Measurements from ENCODE around the gene SMYD3.

GRCh38 chr1:245878585-245878984 lies 628.5 kb downstream of the SMYD3 start:
- TF ChIP-seq CTCF (IDR thresholded peaks at IDR 0.05; ENCODE audit: poor library complexity, severe bottlenecking) (no peak), POLR2AphosphoS5 (IDR thresholded peaks at IDR 0.05) (no peak), SMC3 (conservative IDR thresholded peaks at IDR 0.05; ENCODE audit: poor library complexity) (no peak), EP300 (conservative IDR thresholded peaks at IDR 0.05; ENCODE audit: poor library complexity, severe bottlenecking) (no peak), EZH2 (IDR thresholded peaks at IDR 0.05; ENCODE audit: borderline replicate concordance, insufficient read depth, low read length, poor library complexity, severe bottlenecking) (no peak), TAF1 (IDR thresholded peaks at IDR 0.05; ENCODE audit: low read depth) (no peak), RAD21 (conservative IDR thresholded peaks at IDR 0.05) (no peak), MXI1 (conservative IDR thresholded peaks at IDR 0.05; ENCODE audit: poor library complexity, severe bottlenecking) (no peak)
- TF ChIP-seq, protein P1, sequence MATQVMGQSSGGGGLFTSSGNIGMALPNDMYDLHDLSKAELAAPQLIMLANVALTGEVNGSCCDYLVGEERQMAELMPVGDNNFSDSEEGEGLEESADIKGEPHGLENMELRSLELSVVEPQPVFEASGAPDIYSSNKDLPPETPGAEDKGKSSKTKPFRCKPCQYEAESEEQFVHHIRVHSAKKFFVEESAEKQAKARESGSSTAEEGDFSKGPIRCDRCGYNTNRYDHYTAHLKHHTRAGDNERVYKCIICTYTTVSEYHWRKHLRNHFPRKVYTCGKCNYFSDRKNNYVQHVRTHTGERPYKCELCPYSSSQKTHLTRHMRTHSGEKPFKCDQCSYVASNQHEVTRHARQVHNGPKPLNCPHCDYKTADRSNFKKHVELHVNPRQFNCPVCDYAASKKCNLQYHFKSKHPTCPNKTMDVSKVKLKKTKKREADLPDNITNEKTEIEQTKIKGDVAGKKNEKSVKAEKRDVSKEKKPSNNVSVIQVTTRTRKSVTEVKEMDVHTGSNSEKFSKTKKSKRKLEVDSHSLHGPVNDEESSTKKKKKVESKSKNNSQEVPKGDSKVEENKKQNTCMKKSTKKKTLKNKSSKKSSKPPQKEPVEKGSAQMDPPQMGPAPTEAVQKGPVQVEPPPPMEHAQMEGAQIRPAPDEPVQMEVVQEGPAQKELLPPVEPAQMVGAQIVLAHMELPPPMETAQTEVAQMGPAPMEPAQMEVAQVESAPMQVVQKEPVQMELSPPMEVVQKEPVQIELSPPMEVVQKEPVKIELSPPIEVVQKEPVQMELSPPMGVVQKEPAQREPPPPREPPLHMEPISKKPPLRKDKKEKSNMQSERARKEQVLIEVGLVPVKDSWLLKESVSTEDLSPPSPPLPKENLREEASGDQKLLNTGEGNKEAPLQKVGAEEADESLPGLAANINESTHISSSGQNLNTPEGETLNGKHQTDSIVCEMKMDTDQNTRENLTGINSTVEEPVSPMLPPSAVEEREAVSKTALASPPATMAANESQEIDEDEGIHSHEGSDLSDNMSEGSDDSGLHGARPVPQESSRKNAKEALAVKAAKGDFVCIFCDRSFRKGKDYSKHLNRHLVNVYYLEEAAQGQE (IDR thresholded peaks at IDR 0.05; ENCODE audit: borderline replicate concordance) = no peak

Measured in neural cell (in vitro differentiated cells).